B cell (primary cell): ENCODE measurements around the gene NEUROD2. TPM values are rescaled to one million over a fixed set of nuclear protein-coding genes. Genes with fewer than 3 reads are reported as not detected.

Experiments used
- ATAC-seq: fragments of 200-7000 bp; cut with Tn5 transposase; one replicate; pipeline ENCODE4 v1.10.0; 2021; ENCODE audit warnings: low read depth, mild to moderate bottlenecking, moderate number of reproducible peaks, moderate library complexity
- CTCF ChIA-PET: fragments of 350-600 bp; sonication (Branson Sonifier 250); formaldehyde crosslinking; loops from one replicate; lab custom pipeline; 2021; ENCODE audit warnings: antibody characterized with exemption, inconsistent platforms; lab: Charles Lee
- POLR2A ChIA-PET: fragments of 350-600 bp; sonication (Branson Sonifier 250); formaldehyde crosslinking; loops from one replicate; lab custom pipeline; 2021; ENCODE audit warnings: antibody characterized with exemption; lab: Charles Lee
- DNase-seq: peaks from one replicate; pipeline ENCODE4 v3.0.0; 2013
- H2AFZ ChIP-seq: 2 replicates; pipeline ENCODE4 v1.6.1; 2012; ENCODE audit warnings: mild to moderate bottlenecking, low read depth, low read length; ENCODE audit not compliant: insufficient read depth, poor library complexity, severe bottlenecking
- H3K27ac ChIP-seq, 2 donors: 1 replicate in 1 of 2; 2 replicates in 1 of 2; pipeline ENCODE4 v1.5.1; 2012 to 2013; ENCODE audit warnings: low read length in 2 of 2, mild to moderate bottlenecking in 2 of 2, moderate library complexity in 1 of 2
- H3K27me3 ChIP-seq, 4 experiments: fragments of 200-600 bp in 1 of 4; sonication (generic) in 1 of 4; replicated peaks in 1 of 4; 1 replicate in 2 of 4; 2 replicates in 2 of 4; pipeline versions ENCODE4 v1.6.1 to v1.7.0; 2013 to 2016; ENCODE audit warnings: low read length in 3 of 4, mild to moderate bottlenecking in 2 of 4, mixed read lengths in 1 of 4, moderate library complexity in 1 of 4; ENCODE audit not compliant: insufficient read depth in 4 of 4, control insufficient read depth in 3 of 4; ENCODE audit errors: control extremely low read depth in 1 of 4
- H3K36me3 ChIP-seq, 2 experiments: replicated peaks in 1 of 2; 1 replicate in 1 of 2; 2 replicates in 1 of 2; pipeline versions ENCODE4 v1.6.1 to v1.7.1; 2013; ENCODE audit warnings: low read length in 1 of 2; ENCODE audit not compliant: insufficient read depth in 2 of 2, control insufficient read depth in 1 of 2; ENCODE audit errors: control extremely low read depth in 1 of 2, extremely low read depth in 1 of 2
- H3K4me1 ChIP-seq, 2 donors: fragments of 200-600 bp in 1 of 2; sonication (generic) in 1 of 2; 1 replicate in 1 of 2; 2 replicates in 1 of 2; pipeline versions ENCODE4 v1.5.1 to v1.6.1; 2013 to 2017; ENCODE audit warnings: low read length in 2 of 2; ENCODE audit not compliant: control insufficient read depth in 2 of 2, insufficient read depth in 2 of 2
- H3K4me2 ChIP-seq: replicated peaks from 2 replicates; pipeline ENCODE3; 2012; ENCODE audit warnings: mild to moderate bottlenecking, low read depth, low read length; ENCODE audit not compliant: poor library complexity, severe bottlenecking
- H3K4me3 ChIP-seq, 5 experiments: fragments of 200-600 bp in 1 of 5; sonication (generic) in 1 of 5; 1 replicate in 3 of 5; 2 replicates in 2 of 5; pipeline versions ENCODE4 v1.5.1 to v1.7.0; 2011 to 2016; ENCODE audit warnings: low read length in 4 of 5, mild to moderate bottlenecking in 4 of 5, low read depth in 2 of 5, control low read depth in 1 of 5, moderate library complexity in 1 of 5; ENCODE audit not compliant: insufficient read depth in 1 of 5; ENCODE audit errors: control extremely low read depth in 1 of 5, extremely low read depth in 1 of 5
- H3K79me2 ChIP-seq: fragments of 200-600 bp; sonication (generic); one replicate; pipeline ENCODE4 v1.6.0; 2016; ENCODE audit warnings: low read length; ENCODE audit not compliant: control insufficient read depth, insufficient read depth
- H3K9ac ChIP-seq: fragments of 200-600 bp; sonication (generic); 2 replicates; pipeline ENCODE4 v1.6.1; 2017; ENCODE audit warnings: mild to moderate bottlenecking, low read length, moderate library complexity
- H3K9me3 ChIP-seq, 3 donors: one replicate each; pipeline versions ENCODE4 v1.6.1 to v1.7.1; 2013; ENCODE audit warnings: low read length in 2 of 3; ENCODE audit not compliant: control insufficient read depth in 2 of 3, insufficient read depth in 1 of 3; ENCODE audit errors: control extremely low read depth in 1 of 3
- H4K20me1 ChIP-seq: 2 replicates; pipeline ENCODE4 v1.6.0; 2012; ENCODE audit warnings: mild to moderate bottlenecking, low read length; ENCODE audit not compliant: insufficient read depth, control insufficient read depth, poor library complexity, severe bottlenecking
- H3K27ac Mint-ChIP-seq: one replicate; pipeline ENCODE4 v1.8.0; 2021; ENCODE audit warnings: mixed read lengths
- H3K27me3 Mint-ChIP-seq: one replicate; pipeline ENCODE4 v1.8.0; 2021; ENCODE audit warnings: mixed read lengths
- H3K4me1 Mint-ChIP-seq: one replicate; pipeline ENCODE4 v1.8.0; 2021; ENCODE audit warnings: mixed read lengths
- H3K4me3 Mint-ChIP-seq: one replicate; pipeline ENCODE4 v1.8.0; 2021; ENCODE audit warnings: mixed read lengths
- H3K9me3 Mint-ChIP-seq: one replicate; pipeline ENCODE4 v1.8.0; 2022; ENCODE audit warnings: mixed read lengths; ENCODE audit not compliant: insufficient read depth
- CTCF ChIP-seq: fragments of 200-600 bp; IDR thresholded peaks from one replicate; pipeline ENCODE4 v1.8.0; 2022; ENCODE audit warnings: antibody characterized with exemption, mild to moderate bottlenecking
- EZH2 ChIP-seq: IDR thresholded peaks from 2 replicates; pipeline ENCODE4 v1.6.1; 2012; ENCODE audit warnings: borderline replicate concordance, low read depth, mild to moderate bottlenecking, moderate library complexity, low read length; ENCODE audit not compliant: insufficient read depth, poor library complexity, severe bottlenecking
- WGBS: methylation state at CpG from one replicate; pipeline ENCODE4 v1.1.5; 2013; ENCODE audit warnings: missing lambda C conversion rate; ENCODE audit not compliant: insufficient coverage; 5-methylcytosine and 5-hydroxymethylcytosine counted together
- intact Hi-C: fragments of 100-400 bp; cut with micrococcal nuclease; formaldehyde crosslinking; loops from one replicate; pipeline ENCODE4 v1.10.0; 2022
- polyA plus RNA-seq: library from polyadenylated mRNA; depleted of rRNA; stranded (reverse); fragments of >200 nt; gene quantifications from 2 replicates; pipeline ENCODE4 v1.2.3, GENCODE V29; 2012
- total RNA-seq, 2 donors: library from RNA; stranded (reverse); fragments of 120-200 nt in 1 of 2; gene quantifications; 1 replicate in 1 of 2; 2 replicates in 1 of 2; pipeline versions ENCODE4 v1.2.3 to v1.2.4, GENCODE V29; 2013 to 2022

The NEUROD2 gene
- total and polyA plus RNA-seq, 2 donors (not counting 1 experiment from before 2014, with no cell fraction given), result 0.04 TPM; not detected in 1

- Histone ChIP-seq H3K27me3 (no peaks in the 10 kb centered on the region), H3K79me2 (peaks cover 100% of the 10 kb centered on the region), H3K4me2 (no peak overlapping the region), H3K27ac (no peak overlapping the region), H2AFZ (no peak overlapping the region), H3K36me3 (peaks cover 0 to 4% of the 10 kb centered on the region in 2 experiments), H3K4me1 (peaks cover 44 to 61% of the 10 kb centered on the region in 2 donors), H4K20me1 (peaks cover 80% of the 10 kb centered on the region), H3K9ac (no peak overlapping the region), H3K9me3 (no peaks in the 10 kb centered on the region), H3K4me3 (no peak overlapping the region)
- ATAC-seq (no peak), DNase-seq (no peak)
- no peaks in the 10 kb centered on the region for H3K9me3 Mint-ChIP-seq
- ChIA-PET CTCF (interaction anchor here (0.6 to 5.6 kb wide), 3 partner anchors 18 to 434 kb away, joined by 3 to 61 read pairs (median 5); partner anchors contain the start of gene PNMT), POLR2A (interaction anchor here (0.5 kb wide), 1 partner anchor 15 kb away, joined by 4 read pairs; no protein-coding TSS in a partner anchor)
- no peaks in the 10 kb centered on the region for H3K27me3 Mint-ChIP-seq
- 96% methylated on average over 3 of the region's 4 CpGs for WGBS
- no peak for TF ChIP-seq CTCF
- no peak for TF ChIP-seq EZH2
- H3K4me1 Mint-ChIP-seq, result peaks cover 72% of the 10 kb centered on the region
- H3K4me3 Mint-ChIP-seq, result no peak overlapping the region
- no peak overlapping the region for H3K27ac Mint-ChIP-seq
- intact Hi-C loops, result no loop called here
These were observed 33.4 kb upstream of the NEUROD2 start for GRCh38 chr17:39641097-39641496.

GRCh38 chr17:39640591-39641031, 32.9 kb upstream of the NEUROD2 start:
- Histone ChIP-seq H3K4me3 (no peak overlapping the region), H3K4me2 (peak overlapping the region; percentile 35), H3K36me3 (peaks cover 0 to 4% of the 10 kb centered on the region in 2 experiments), H2AFZ (no peak overlapping the region), H3K27ac (no peak overlapping the region), H3K9me3 (no peaks in the 10 kb centered on the region), H3K27me3 (no peaks in the 10 kb centered on the region), H3K4me1 (peaks cover 45 to 65% of the 10 kb centered on the region in 2 donors), H4K20me1 (peaks cover 76% of the 10 kb centered on the region), H3K9ac (no peak overlapping the region), H3K79me2 (peaks cover 100% of the 10 kb centered on the region)
- 40% methylated on average over 1 of the region's 4 CpGs for WGBS
- H3K4me3 Mint-ChIP-seq, result peak overlapping the region; percentile 15
- H3K9me3 Mint-ChIP-seq, result no peaks in the 10 kb centered on the region
- DNase-seq (no peak), ATAC-seq (no peak)
- no peaks in the 10 kb centered on the region for H3K27me3 Mint-ChIP-seq
- peaks cover 73% of the 10 kb centered on the region for H3K4me1 Mint-ChIP-seq
- intact Hi-C loops, result no loop called here
- TF ChIP-seq EZH2 (no peak), CTCF (no peak)
- POLR2A ChIA-PET, result interaction anchor here (0.6 kb wide), 1 partner anchor 191 kb away, joined by 3 read pairs; no protein-coding TSS in a partner anchor
- no peak overlapping the region for H3K27ac Mint-ChIP-seq
- CTCF ChIA-PET, result interaction anchor here (1.8 to 5.6 kb wide), 3 partner anchors 14 to 28 kb away, joined by 5 to 61 read pairs (median 20); partner anchors contain the start of gene PNMT
